Heart right ventricle (tissue), 16 donors: ENCODE data around the gene TMEM190. TPM values are rescaled to one million over a fixed set of nuclear protein-coding genes. Genes with fewer than 3 reads are reported as not detected.

Experiments
- ATAC-seq, 8 donors: fragments of 200-7000 bp; cut with Tn5 transposase; one replicate each; pipeline ENCODE4 v1.9.1; 2020; ENCODE audit warnings: mild to moderate bottlenecking in 8 of 8, moderate library complexity in 8 of 8, moderate number of reproducible peaks in 1 of 8
- DNase-seq, 2 donors: peaks; one replicate each; pipeline ENCODE4 v3.0.0-alpha.2; 2020
- H3K27ac ChIP-seq, 10 donors: fragments of 200-600 bp; sonication (generic) in 2 of 10; one replicate each; pipeline versions ENCODE4 v1.5.0 to v1.8.0; 2020 to 2022; ENCODE audit warnings: mild to moderate bottlenecking in 3 of 10
- H3K27me3 ChIP-seq, 7 donors: fragments of 200-600 bp; one replicate each; pipeline ENCODE4 v1.8.0; 2021 to 2022; ENCODE audit warnings: mild to moderate bottlenecking in 2 of 7
- H3K36me3 ChIP-seq, 9 donors: fragments of 200-600 bp; sonication (generic) in 1 of 9; one replicate each; pipeline versions ENCODE4 v1.5.0 to v1.8.0; 2020 to 2022; ENCODE audit warnings: mild to moderate bottlenecking in 2 of 9
- H3K4me1 ChIP-seq, 9 donors: fragments of 200-600 bp; sonication (generic) in 1 of 9; one replicate each; pipeline versions ENCODE4 v1.5.0 to v1.8.0; 2020 to 2022; ENCODE audit warnings: mild to moderate bottlenecking in 4 of 9
- H3K4me3 ChIP-seq, 10 donors: fragments of 200-600 bp; sonication (generic) in 2 of 10; one replicate each; pipeline versions ENCODE4 v1.5.0 to v1.8.0; 2020 to 2022; ENCODE audit warnings: mild to moderate bottlenecking in 7 of 10, moderate library complexity in 2 of 10
- H3K9me3 ChIP-seq, 11 donors: fragments of 200-600 bp in 10 of 11; sonication (generic) in 2 of 11; one replicate each; pipeline versions ENCODE4 v1.5.0 to v1.8.0; 2013 to 2022; ENCODE audit warnings: mild to moderate bottlenecking in 2 of 11, control low read depth in 1 of 11, moderate library complexity in 1 of 11
- WGBS, 2 donors: extraction: QIAGEN DNeasy Blood & Tissue Kit; methylation state at CpG; one replicate each; pipeline ENCODE4 v1.1.7; 2013; ENCODE audit warnings: inconsistent platforms in 1 of 2; 5-methylcytosine and 5-hydroxymethylcytosine counted together
- intact Hi-C, 10 donors: fragments of 100-400 bp; cut with DNase I; formaldehyde crosslinking; loops; one replicate each; pipeline versions ENCODE4 v1.11.1 to v1.14.2; 2022
- polyA plus RNA-seq, 2 donors: library from polyadenylated mRNA; stranded (reverse); fragments of 200-250 nt; gene quantifications; one replicate each; pipeline ENCODE4 v1.2.3, GENCODE V29; 2013
- total RNA-seq, 10 donors: library from RNA; stranded (reverse); fragmentation: NEBNext Ultra II Directional in 3 of 10; extraction: Animal tissue kit (Norgen Biotek cat#: 25700) in 3 of 10; gene quantifications; one replicate each; pipeline versions ENCODE4 v1.2.1 to v1.2.4, GENCODE V29; 2021 to 2023
- TF ChIP-seq, protein P1 (sequence below), 9 donors: fragments of 200-600 bp; sonication (generic) in 2 of 9; IDR thresholded peaks; one replicate each; pipeline versions ENCODE4 v1.5.0 to v1.8.0; 2021 to 2022; ENCODE audit warnings: antibody characterized with exemption in 9 of 9, mild to moderate bottlenecking in 5 of 9, moderate library complexity in 1 of 9
- donor health status: Arrhythmogenic right ventricular cardiomyopathy.
- donor health status: ischemic (EF 13 %, LVEDD 7.1; RV severe dilation, severe dysfunction).
- donor health status: healthy with polysubstance abuse.
- donor health status: DM: no; HTN: yes; CAD: no.
- donor health status: DM: no; HTN: no; CAD: no.
- donor health status: ischemic (EF 25% LVEDD 6.9; RV normal size, moderate dysfunction).
- donor health status: ischemic (EF 25% LVEDD 5.7; RV mildly dilated, moderate dysfunction).
- donor health status: healthy.
- donor health status: DM: yes; HTN: yes; CAD: no.
- donor health status: Ischemic cardiomyopathy.
- donor health status: ischemic (EF 35%, LVEDD 5.7; RV mildly dilated, moderate dysfunction).
- donor health status: nonischemic (EF 11% LVEDD 7.7; RV severe dilation, severe dysfunction).
- donor health status: DM: yes; HTN: yes; CAD: no.
- donor health status: PGD.
- donor health status: ischemic (EF 29% LVEDD 5.4; RV normal size, mild dysfunction).
- donor health status: nonischemic (EF 23%, LVEDD 6.1; RV moderate dilation, normal function).

Gene TMEM190
- total and polyA plus RNA-seq, 12 donors, result not detected

- Histone ChIP-seq H3K4me1 (peaks cover 20 to 47% (median 32%) of the 10 kb centered on the region in 9 donors), H3K4me3 (no peak overlapping the region), H3K36me3 (peaks cover 0 to 63% (median 41%) of the 10 kb centered on the region in 9 donors), H3K27me3 (no peaks in the 10 kb centered on the region), H3K27ac (no peak overlapping the region), H3K9me3 (no peaks in the 10 kb centered on the region)
- intact Hi-C loops, result loop anchor here in 4 of 10 donors (5.0 to 10.0 kb wide), 4 partner anchors 73 to 107 kb away; partner anchors contain the start of genes BRSK1 (in 1 of the 4), C19orf85 (in 1 of the 4), HSPBP1 (in 1 of the 4) and ISOC2 (in 1 of the 4)
- 85 to 86% methylated on average over 21 of the region's 21 CpGs for WGBS, 2 donors
- TF ChIP-seq, protein P1, sequence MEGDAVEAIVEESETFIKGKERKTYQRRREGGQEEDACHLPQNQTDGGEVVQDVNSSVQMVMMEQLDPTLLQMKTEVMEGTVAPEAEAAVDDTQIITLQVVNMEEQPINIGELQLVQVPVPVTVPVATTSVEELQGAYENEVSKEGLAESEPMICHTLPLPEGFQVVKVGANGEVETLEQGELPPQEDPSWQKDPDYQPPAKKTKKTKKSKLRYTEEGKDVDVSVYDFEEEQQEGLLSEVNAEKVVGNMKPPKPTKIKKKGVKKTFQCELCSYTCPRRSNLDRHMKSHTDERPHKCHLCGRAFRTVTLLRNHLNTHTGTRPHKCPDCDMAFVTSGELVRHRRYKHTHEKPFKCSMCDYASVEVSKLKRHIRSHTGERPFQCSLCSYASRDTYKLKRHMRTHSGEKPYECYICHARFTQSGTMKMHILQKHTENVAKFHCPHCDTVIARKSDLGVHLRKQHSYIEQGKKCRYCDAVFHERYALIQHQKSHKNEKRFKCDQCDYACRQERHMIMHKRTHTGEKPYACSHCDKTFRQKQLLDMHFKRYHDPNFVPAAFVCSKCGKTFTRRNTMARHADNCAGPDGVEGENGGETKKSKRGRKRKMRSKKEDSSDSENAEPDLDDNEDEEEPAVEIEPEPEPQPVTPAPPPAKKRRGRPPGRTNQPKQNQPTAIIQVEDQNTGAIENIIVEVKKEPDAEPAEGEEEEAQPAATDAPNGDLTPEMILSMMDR (IDR thresholded peaks at IDR 0.05), result no peak
- ATAC-seq (no peak), DNase-seq (no peak)
These were observed 13.0 kb downstream of the TMEM190 start for GRCh38 chr19:55389386-55390317.

- H3K4me1 ChIP-seq, result peaks cover 20 to 42% (median 27%) of the 10 kb centered on the region in 9 donors
- TF ChIP-seq, protein P1 (IDR thresholded peaks at IDR 0.05), result no peak
- 72 to 80% methylated on average over 7 of the region's 7 CpGs for WGBS, 2 donors
- H3K4me3 ChIP-seq, result no peak overlapping the region
- ATAC-seq (no peak), DNase-seq (no peak)
- intact Hi-C loops, result no loop called here
- no peak overlapping the region for H3K27ac ChIP-seq
- no peaks in the 10 kb centered on the region for H3K9me3 ChIP-seq
- no peaks in the 10 kb centered on the region for H3K27me3 ChIP-seq
- peaks cover 0 to 63% (median 41%) of the 10 kb centered on the region in 9 donors for H3K36me3 ChIP-seq
These were observed 13.8 kb downstream of the TMEM190 start for GRCh38 chr19:55390461-55390880.

DNA sequence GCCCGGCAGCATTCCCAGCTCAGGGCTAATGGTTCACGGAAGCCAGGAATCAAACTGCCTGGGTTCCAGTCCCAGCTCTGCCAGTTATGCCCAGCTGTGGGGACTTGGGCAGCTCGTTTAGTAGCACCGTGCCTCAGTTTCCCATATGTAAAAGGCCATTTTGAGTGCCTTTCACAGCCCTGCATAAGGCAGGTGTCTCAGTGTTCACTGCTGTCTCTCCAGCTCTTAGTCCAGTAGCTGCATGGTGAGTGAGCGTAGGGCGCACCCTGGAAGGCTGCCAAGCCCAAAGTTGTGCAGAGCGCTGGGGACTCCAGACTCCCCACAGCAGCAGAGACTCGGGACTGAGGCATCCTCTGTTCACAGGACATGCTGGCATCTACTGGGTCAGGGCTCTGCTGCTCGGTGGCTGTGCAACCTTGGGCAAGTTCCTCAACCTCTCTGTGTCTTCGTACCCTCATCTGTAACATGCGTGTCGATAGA is 14.6 kb downstream of the TMEM190 start:
- no peaks in the 10 kb centered on the region for H3K9me3 ChIP-seq
- intact Hi-C loops, result no loop called here
- no peaks in the 10 kb centered on the region for H3K27me3 ChIP-seq
- DNase-seq, result no peak
- H3K4me1 ChIP-seq, result peaks cover 20 to 42% (median 27%) of the 10 kb centered on the region in 9 donors
- H3K27ac ChIP-seq, result no peak overlapping the region
- peaks cover 0 to 63% (median 41%) of the 10 kb centered on the region in 9 donors for H3K36me3 ChIP-seq
- H3K4me3 ChIP-seq, result no peak overlapping the region
- WGBS, 2 donors, result 80 to 82% methylated on average over 12 of the region's 12 CpGs
- TF ChIP-seq, protein P1 (IDR thresholded peaks at IDR 0.05), result no peak
- no peak for ATAC-seq

DNA sequence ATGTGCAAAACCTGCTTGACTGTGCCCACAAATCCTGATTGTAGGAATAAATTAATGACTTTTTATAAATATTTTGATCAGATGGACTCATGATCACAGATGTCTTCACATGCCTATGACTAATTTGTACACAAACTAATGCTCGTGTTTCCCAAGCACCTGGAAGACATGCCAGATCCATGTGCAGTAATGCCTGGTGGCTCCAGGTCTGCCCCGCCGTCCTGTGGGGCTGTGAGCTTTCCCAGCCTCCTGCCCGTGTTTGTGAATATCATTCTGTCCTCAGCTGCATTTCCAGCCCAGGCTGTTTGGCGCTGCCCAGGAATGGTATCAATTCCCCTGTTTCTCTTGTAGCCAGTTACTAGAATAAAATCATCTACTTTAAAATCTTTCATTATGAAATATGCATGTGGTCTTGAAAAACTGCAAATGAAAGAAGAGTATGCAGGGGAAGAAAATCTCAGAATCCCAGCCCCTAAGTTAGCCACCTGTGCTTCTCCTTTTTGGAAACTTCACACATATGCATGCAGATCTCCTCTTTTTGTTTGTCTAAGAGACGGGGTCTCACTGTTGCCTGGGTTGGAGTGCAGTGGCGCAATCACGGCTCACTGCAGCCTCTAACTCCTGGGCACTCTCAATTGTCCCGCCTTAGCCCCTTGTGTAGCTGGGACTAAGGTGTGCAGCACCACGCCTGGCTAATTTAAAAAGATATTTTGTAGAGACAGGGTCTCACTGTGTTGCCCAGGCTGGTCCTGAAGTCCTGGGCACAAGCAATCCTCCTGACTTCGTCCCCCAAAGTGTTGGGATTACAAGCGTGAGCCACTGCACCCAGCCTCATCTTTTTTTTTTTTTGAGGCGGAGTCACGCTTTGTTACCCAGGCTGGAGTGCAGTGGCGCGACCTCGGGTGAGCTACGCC is 15.3 kb downstream of the TMEM190 start:
- no peak for DNase-seq
- ATAC-seq, result no peak
- WGBS, 2 donors, result 85 to 88% methylated on average over 18 of the region's 18 CpGs

More for the DNA sequence above, 15.3 kb downstream of the TMEM190 start:
- H3K9me3 ChIP-seq, result no peaks in the 10 kb centered on the region
- intact Hi-C loops, result no loop called here
- peaks cover 0 to 59% (median 39%) of the 10 kb centered on the region in 9 donors for H3K36me3 ChIP-seq
- H3K27ac ChIP-seq, result no peak overlapping the region
- no peak overlapping the region for H3K4me3 ChIP-seq
- H3K27me3 ChIP-seq, result no peaks in the 10 kb centered on the region
- TF ChIP-seq, protein P1 (IDR thresholded peaks at IDR 0.05), result no peak
- H3K4me1 ChIP-seq, result peaks cover 15 to 35% (median 22%) of the 10 kb centered on the region in 9 donors
